ENCODE measurements around the gene SEMA4G. TPM values are rescaled to one million over a fixed set of nuclear protein-coding genes. Genes with fewer than 3 reads are reported as not detected.

Gene SEMA4G
- total RNA-seq, 1 donor from 2014 or later, result 0.86 TPM

GRCh38 chr10:101000127-101000914, 31.0 kb downstream of the SEMA4G start:
- ATAC-seq (ENCODE audit: poor library complexity), result no peak
- DNase-seq, result peak; percentile 53
- intact Hi-C loops (cut with DNase I), result no loop called here

DNA sequence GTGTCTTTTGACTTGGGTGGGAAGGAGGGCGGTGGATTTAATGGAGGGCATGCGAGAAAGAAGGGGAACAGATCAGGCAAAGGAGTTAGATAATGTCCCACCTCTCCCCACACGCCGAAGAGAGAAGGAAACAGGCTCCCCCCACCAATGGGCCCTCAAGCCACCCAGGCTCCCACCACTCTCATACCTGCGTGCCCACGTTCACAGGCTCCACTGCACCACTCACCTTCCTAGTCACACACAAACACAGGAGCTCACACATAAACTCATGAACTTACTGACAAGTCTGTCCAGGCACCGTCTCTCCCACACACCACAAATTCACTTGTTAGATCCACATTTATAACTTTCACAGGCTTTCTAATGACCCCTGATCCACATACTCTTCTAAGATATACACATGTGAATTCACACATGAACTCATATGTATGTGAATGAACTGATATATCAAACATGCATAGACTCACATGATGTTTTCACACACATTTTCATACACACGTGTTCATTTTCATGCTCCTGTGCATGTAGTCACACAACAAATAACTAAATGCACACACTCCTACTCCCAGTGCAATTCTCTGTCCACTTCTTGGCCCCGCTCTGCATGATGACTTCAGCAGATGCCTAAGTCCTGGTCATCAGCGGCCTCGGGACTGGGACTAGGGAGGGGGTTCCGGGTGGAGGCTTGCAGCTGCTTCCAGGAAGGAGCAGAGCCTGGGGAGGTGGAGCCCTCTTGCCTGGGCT, 31.8 kb downstream of the SEMA4G start:
- DNase-seq (peak; percentile 93), ATAC-seq (ENCODE audit: poor library complexity) (peak; percentile 12)
- intact Hi-C loops (cut with DNase I), result no loop called here

DNA sequence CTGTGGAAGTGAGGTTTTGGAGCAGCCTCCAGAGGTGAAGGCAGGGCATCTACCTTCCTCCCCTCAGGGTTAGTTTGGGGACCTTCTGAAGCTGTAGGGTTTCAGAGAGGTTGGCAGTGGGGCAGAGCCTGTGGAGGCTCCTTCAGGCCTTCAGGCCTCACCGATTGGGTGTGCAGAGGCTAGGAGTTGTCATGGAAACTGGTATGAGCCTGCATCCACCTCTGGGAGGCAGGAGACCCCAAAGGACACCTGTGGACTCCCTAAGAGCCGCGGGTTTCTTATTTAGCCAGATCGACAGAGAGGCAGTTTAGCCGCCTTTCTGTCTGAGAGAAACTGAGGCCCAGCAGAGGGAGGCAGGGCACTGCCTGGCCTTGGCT, 32.3 kb downstream of the SEMA4G start:
- intact Hi-C loops (cut with DNase I), result no loop called here
- DNase-seq (no peak), ATAC-seq (ENCODE audit: poor library complexity) (no peak)

DNA sequence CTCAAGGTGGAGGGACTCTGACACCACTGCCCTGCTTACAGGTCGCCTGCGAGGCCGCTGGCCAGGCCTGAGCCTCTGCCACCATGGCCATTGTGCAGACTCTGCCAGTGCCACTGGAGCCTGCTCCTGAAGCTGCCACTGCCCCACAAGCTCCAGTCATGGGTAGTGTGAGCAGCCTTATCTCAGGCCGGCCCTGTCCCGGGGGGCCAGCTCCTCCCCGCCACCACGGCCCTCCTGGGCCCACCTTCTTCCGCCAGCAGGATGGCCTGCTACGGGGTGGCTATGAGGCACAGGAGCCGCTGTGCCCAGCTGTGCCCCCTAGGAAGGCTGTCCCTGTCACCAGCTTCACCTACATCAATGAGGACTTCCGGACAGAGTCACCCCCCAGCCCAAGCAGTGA, 33.2 kb downstream of the SEMA4G start:
- ATAC-seq (ENCODE audit: poor library complexity) (no peak), DNase-seq (no peak)
- intact Hi-C loops (cut with DNase I), result no loop called here

DNA sequence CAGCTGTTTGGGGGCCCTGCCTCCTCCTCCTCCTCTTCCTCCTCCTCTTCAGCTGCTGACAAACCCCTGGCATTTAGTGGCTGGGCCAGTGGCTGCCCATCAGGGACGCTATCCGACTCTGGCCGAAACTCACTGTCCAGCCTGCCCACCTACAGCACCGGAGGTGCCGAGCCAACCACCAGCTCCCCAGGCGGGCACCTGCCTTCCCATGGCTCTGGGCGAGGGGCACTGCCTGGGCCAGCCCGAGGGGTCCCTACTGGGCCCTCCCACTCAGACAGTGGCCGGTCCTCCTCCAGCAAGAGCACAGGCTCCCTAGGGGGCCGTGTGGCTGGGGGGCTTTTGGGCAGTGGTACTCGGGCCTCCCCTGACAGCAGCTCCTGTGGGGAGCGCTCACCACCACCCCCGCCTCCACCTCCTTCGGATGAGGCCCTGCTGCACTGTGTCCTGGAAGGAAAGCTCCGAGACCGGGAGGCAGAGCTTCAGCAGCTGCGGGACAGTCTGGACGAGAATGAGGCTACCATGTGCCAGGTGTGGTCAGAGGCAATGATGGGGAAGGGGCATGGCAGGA, 34.4 kb downstream of the SEMA4G start:
- DNase-seq (no peak), ATAC-seq (ENCODE audit: poor library complexity) (no peak)
- intact Hi-C loops (cut with DNase I), result no loop called here

DNA sequence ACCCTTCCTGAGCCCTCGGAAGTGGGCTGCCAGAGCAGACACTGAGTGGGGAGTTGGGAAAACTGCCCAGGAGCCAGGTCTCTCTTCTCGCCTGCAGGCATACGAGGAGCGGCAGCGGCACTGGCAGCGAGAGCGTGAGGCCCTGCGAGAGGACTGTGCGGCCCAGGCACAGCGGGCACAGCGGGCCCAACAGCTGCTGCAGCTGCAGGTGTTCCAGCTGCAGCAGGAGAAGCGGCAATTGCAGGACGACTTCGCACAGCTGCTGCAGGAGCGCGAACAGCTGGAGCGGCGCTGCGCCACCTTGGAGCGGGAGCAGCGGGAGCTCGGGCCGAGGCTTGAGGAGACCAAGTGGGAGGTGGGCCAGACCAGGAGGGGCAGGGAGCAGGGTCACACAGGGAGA, 36.1 kb downstream of the SEMA4G start:
- no peak for DNase-seq
- no peak for ATAC-seq (ENCODE audit: poor library complexity)
- intact Hi-C loops (cut with DNase I), result no loop called here

GRCh38 chr10:101005869-101006567, 36.7 kb downstream of the SEMA4G start:
- intact Hi-C loops (cut with DNase I), result no loop called here
- ATAC-seq (ENCODE audit: poor library complexity) (no peak), DNase-seq (no peak)

GRCh38 chr10:101006593-101007098, 37.3 kb downstream of the SEMA4G start:
- no peak for ATAC-seq (ENCODE audit: poor library complexity)
- no peak for DNase-seq
- intact Hi-C loops (cut with DNase I), result no loop called here

GRCh38 chr10:101007099-101007711, 37.9 kb downstream of the SEMA4G start:
- DNase-seq, result no peak
- intact Hi-C loops (cut with DNase I), result no loop called here
- ATAC-seq (ENCODE audit: poor library complexity), result peak; percentile 14

DNA sequence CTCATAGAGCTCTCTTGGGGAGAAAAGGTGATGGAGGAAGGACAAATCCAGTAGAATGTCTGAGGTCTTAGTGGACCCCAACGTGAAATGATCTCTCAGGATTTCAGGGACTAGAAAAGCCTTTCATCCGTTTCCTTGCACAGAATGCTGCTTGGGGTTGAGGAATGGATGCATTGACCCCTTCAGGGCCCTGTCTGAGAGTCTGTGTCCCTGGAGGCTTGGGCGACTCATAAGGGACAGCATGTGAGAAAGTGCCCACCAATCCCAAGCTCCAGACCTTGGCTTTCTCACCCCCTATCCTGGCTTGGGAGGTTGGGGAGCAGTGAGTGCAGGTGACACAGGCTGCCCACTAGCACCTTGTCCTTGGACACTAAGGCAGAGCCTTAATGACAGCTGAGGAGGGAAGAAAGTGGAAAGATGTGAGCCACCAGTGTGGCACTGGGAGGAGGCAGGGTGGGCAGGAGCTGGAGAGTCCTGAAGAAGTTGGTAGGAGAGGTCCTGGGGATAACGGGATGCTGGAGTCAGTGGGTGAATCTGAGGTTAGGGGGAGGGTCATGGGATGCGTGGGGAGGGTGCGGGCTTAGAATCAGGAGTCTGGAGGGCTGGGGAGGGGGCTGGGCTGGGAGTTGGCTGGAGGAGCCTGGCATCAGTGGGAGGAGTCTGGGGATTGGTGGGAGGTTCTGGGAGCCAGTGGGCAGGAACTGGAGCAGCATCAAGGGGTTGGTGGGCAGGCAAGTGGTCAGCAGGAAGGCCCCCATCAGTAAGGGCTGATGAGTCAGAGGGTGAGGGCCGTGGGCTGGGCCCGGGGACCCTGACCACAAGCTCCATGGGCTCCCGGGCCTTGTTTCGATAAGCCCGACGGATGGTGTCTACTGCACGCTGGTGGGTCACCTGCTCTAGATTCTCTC, 38.9 kb downstream of the SEMA4G start:
- intact Hi-C loops (cut with DNase I), result no loop called here
- ATAC-seq (ENCODE audit: poor library complexity) (no peak), DNase-seq (no peak)

DNA sequence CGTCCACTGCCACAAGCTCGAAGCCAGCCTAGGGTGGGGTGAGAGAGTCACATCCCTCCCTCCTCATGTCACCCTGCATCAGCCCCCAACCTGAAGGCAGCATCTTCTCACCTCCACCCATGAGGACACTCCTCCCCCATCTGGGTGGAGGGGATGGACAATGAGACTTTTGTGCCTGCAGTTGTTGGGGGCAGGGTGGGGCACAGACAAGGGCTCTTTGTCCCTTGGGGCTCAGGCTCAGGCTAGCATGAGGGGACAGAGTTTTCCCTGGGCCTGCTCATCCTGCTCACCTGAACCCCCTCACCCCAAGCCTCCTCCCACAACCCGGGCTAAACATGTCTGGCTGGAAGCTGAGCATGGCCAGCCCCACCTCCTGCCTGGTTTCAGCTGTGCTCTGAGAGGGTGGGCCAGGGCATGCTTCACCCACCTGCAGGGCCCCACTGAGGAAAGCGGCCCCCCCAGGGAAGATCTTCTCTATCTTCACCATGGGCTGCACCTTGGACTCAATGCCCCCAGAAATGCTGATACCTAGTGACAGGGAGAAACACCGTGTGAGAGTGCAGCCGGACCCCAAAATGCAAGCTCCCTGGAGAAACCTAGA, 39.6 kb downstream of the SEMA4G start:
- DNase-seq (no peak), ATAC-seq (ENCODE audit: poor library complexity) (no peak)
- intact Hi-C loops (cut with DNase I), result no loop called here

- DNase-seq (no peak), ATAC-seq (ENCODE audit: poor library complexity) (no peak)
- intact Hi-C loops (cut with DNase I), result no loop called here
These were observed 41.0 kb downstream of the SEMA4G start for GRCh38 chr10:101010329-101010728.

GRCh38 chr10:101011517-101012423, 42.5 kb downstream of the SEMA4G start:
- ATAC-seq (ENCODE audit: poor library complexity), result no peak
- no peak for DNase-seq
- intact Hi-C loops (cut with DNase I), result loop anchor here (2.0 kb wide), 1 partner anchor 13 kb away; the partner anchor contains the start of gene LZTS2

- intact Hi-C loops (cut with DNase I), result loop anchor here (2.0 kb wide), 1 partner anchor 14 kb away; the partner anchor contains the start of gene LZTS2
- peak; percentile 93 for DNase-seq
- peak; percentile 92 for ATAC-seq (ENCODE audit: poor library complexity)
These were observed 43.4 kb downstream of the SEMA4G start for GRCh38 chr10:101012525-101013364.

DNA sequence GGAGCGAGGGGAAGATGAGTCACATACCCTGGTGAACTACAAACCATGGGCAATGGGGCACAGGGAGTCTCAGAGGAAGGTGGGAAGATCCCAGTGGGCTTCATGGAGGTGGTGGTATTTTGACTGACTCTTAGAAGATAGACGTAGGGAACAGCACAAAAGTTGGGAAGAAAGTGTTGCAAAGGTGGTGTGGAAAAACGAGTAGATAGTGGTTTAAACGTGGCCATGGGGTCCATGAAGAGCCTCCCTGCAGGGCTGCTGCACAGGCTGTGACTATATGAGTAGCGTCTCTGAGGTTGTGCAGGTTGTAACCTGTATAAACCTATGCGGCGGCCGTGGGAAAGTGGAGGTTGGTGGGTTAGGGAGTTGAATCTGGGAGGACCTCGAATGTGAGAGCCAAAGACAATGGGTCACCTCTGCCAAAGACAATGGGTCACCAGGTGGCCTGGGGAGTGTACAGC, 44.1 kb downstream of the SEMA4G start:
- DNase-seq, result no peak
- intact Hi-C loops (cut with DNase I), result loop anchor here (2.0 kb wide), 1 partner anchor 15 kb away; the partner anchor contains the start of gene LZTS2
- no peak for ATAC-seq (ENCODE audit: poor library complexity)
